Measurements from ENCODE around the gene KAZN.

GRCh38 chr1:15116966-15117365 lies 518.5 kb downstream of the KAZN start:
- TF ChIP-seq EZH2 (IDR thresholded peaks at IDR 0.05; ENCODE audit: insufficient read depth, low read length) (no peak), CTCF (IDR thresholded peaks at IDR 0.05; ENCODE audit: insufficient read depth, low read depth, low read length) (no peak)
